HepG2 (cell line): Measurements from ENCODE around the gene SEPTIN2. TPM values are rescaled to one million over a fixed set of nuclear protein-coding genes. Genes with fewer than 3 reads are reported as not detected.
A peak's percentile ranks its signal among the peaks of the same experiment; 100 is the strongest.

ENCODE experiments used
- CBX1 ChIP-seq: IDR thresholded peaks from one replicate; pipeline ENCODE4 v1.6.1; 2016; ENCODE audit warnings: antibody characterized with exemption, low read depth
- EED ChIP-seq: sonication (generic); formaldehyde crosslinking; IDR thresholded peaks from 2 replicates; pipeline ENCODE4 v1.5.0; 2020; ENCODE audit warnings: mild to moderate bottlenecking, missing genetic modification reagents
- FOXA3 ChIP-seq: IDR thresholded peaks from 2 replicates; pipeline ENCODE4 v1.6.1; 2016; ENCODE audit warnings: missing genetic modification reagents, missing compliant biosample characterization
- HNF4G ChIP-seq, 2 experiments: sonication (generic) in 1 of 2; formaldehyde crosslinking in 1 of 2; IDR thresholded peaks; 2 replicates each; pipeline versions ENCODE4 v1.4.0 to v1.6.1; 2011 to 2020; ENCODE audit warnings: borderline replicate concordance in 2 of 2, low read depth in 2 of 2, mild to moderate bottlenecking in 2 of 2, low read length in 1 of 2, missing genetic modification reagents in 1 of 2, moderate library complexity in 1 of 2
- KMT2B ChIP-seq: IDR thresholded peaks from 2 replicates; pipeline ENCODE4 v1.6.1; 2016; ENCODE audit warnings: missing genetic modification reagents, missing compliant biosample characterization
- MED1 ChIP-seq: sonication (generic); formaldehyde crosslinking; IDR thresholded peaks from 2 replicates; pipeline ENCODE4 v1.4.0; 2020; ENCODE audit warnings: missing genetic modification reagents
- RAD51 ChIP-seq: fragments of 450-650 bp; IDR thresholded peaks from 2 replicates; pipeline ENCODE4 v1.6.1; 2016; ENCODE audit warnings: borderline replicate concordance
- REXO4 ChIP-seq: sonication (generic); formaldehyde crosslinking; IDR thresholded peaks from 2 replicates; pipeline ENCODE4 v1.8.0; 2022; ENCODE audit warnings: missing genetic modification reagents, mild to moderate bottlenecking, borderline replicate concordance
- SOX13 ChIP-seq, 3 experiments: fragments of 450-650 bp in 1 of 3; sonication (generic) in 1 of 3; formaldehyde crosslinking in 1 of 3; IDR thresholded peaks in 2 of 3; conservative IDR thresholded peaks in 1 of 3; 2 replicates each; pipeline versions ENCODE4 v1.5.0 to v1.6.1; 2016 to 2020; ENCODE audit warnings: antibody characterized with exemption in 1 of 3, mild to moderate bottlenecking in 1 of 3, missing compliant biosample characterization in 1 of 3, missing genetic modification reagents in 1 of 3, moderate library complexity in 1 of 3
- YY1 ChIP-seq: IDR thresholded peaks from 2 replicates; pipeline ENCODE4 v1.6.1; 2011; ENCODE audit warnings: low read length, low read depth, moderate library complexity, mild to moderate bottlenecking; ENCODE audit not compliant: insufficient read depth, insufficient replicate concordance
- ZNF318 ChIP-seq: sonication (generic); formaldehyde crosslinking; IDR thresholded peaks from 2 replicates; pipeline ENCODE4 v1.4.0; 2020; ENCODE audit warnings: mild to moderate bottlenecking, missing genetic modification reagents
- ZNF362 ChIP-seq: sonication (generic); formaldehyde crosslinking; IDR thresholded peaks from 2 replicates; pipeline ENCODE4 v1.4.0; 2020; ENCODE audit warnings: missing genetic modification reagents, mild to moderate bottlenecking, borderline replicate concordance
- ZNF382 ChIP-seq: sonication (generic); formaldehyde crosslinking; IDR thresholded peaks from 2 replicates; pipeline ENCODE4 v1.5.0; 2020; ENCODE audit warnings: missing genetic modification reagents, mild to moderate bottlenecking, borderline replicate concordance
- ZNF687 ChIP-seq: sonication (generic); formaldehyde crosslinking; IDR thresholded peaks from 2 replicates; pipeline ENCODE4 v1.5.1; 2020; ENCODE audit warnings: mild to moderate bottlenecking, missing genetic modification reagents, moderate library complexity
- ZNF878 ChIP-seq: sonication (generic); formaldehyde crosslinking; IDR thresholded peaks from 2 replicates; pipeline ENCODE4 v1.8.1; 2023; ENCODE audit warnings: mild to moderate bottlenecking, missing genetic modification reagents, moderate library complexity
- polyA plus RNA-seq, 8 experiments: library from polyadenylated mRNA; depleted of rRNA in 3 of 8; stranded (reverse) in 7 of 8; unstranded in 1 of 8; fragments of >200 nt; fragmentation: Illumina TruSeq in 4 of 8; extraction: Trizol in 4 of 8; gene quantifications; 2 replicates each; pipeline versions ENCODE4 v1.2.1 to v1.2.3, GENCODE V29; 2011 to 2016; ENCODE audit warnings: low read depth in 4 of 8, missing spikeins in 1 of 8, mixed read lengths in 1 of 8; ENCODE audit not compliant: insufficient read depth in 1 of 8
- total RNA-seq, 5 experiments: library from RNA; depleted of rRNA; stranded (reverse); fragments of >200 nt; fragmentation: Illumina TruSeq; extraction: Trizol; gene quantifications; 2 replicates each; pipeline ENCODE4 v1.2.3, GENCODE V29; 2016; ENCODE audit warnings: low read depth in 1 of 5

The SEPTIN2 gene
- total and polyA plus RNA-seq, 2 of the 13 experiments (the other 11 are each of a cell fraction or from before 2014, with no cell fraction given), result 493 to 733 TPM

- TF ChIP-seq ZNF318 (CRISPR knock-in tag) (no peak), SOX13 (IDR thresholded peaks at IDR 0.05) (no peak), SOX13 (CRISPR knock-in tag; conservative IDR thresholded peaks at IDR 0.05 in 1 of 2, IDR thresholded peaks at IDR 0.05 in 1 of 2) (no peak), ZNF878 (CRISPR knock-in tag) (no peak), ZNF687 (CRISPR knock-in tag) (peak; percentile 80), YY1 (peak; percentile 17), ZNF382 (no peak), FOXA3 (no peak), MED1 (CRISPR knock-in tag) (no peak), ZNF362 (no peak), EED (CRISPR knock-in tag) (0 out of 2 replicates have a peak, but pooled peaks have one; percentile 11), HNF4G (IDR thresholded peaks at IDR 0.05; ENCODE audit: borderline replicate concordance, low read depth, low read length) (no peak), HNF4G (CRISPR knock-in tag; IDR thresholded peaks at IDR 0.05; ENCODE audit: borderline replicate concordance, low read depth) (no peak), CBX1 (no peak), REXO4 (CRISPR knock-in tag) (no peak), KMT2B (CRISPR knock-in tag) (no peak), RAD51 (no peak)
Measured at GRCh38 chr2:241271706-241272302, 43.9 kb upstream of the SEPTIN2 start (continued).
